CD8-positive, alpha-beta memory T cell (primary cell): ENCODE results near the gene DUSP16. TPM values are rescaled to one million over a fixed set of nuclear protein-coding genes. Genes with fewer than 3 reads are reported as not detected.

ENCODE experiments used
- CTCF ChIA-PET: fragments of 350-600 bp; sonication (Branson Sonifier 250); formaldehyde crosslinking; loops from one replicate; lab custom pipeline; 2021; ENCODE audit warnings: antibody characterized with exemption; lab: Charles Lee
- POLR2A ChIA-PET: fragments of 350-600 bp; sonication (Branson Sonifier 250); formaldehyde crosslinking; loops from one replicate; lab custom pipeline; 2021; ENCODE audit warnings: antibody characterized with exemption; lab: Charles Lee
- DNase-seq, 5 donors: peaks; one replicate each; pipeline versions ENCODE4 v3.0.0 to v3.0.0-alpha.2; 2020 to 2022; ENCODE audit warnings: mixed read lengths in 1 of 5
- H3K27ac ChIP-seq: one replicate; pipeline ENCODE4 v1.7.0; 2013; ENCODE audit warnings: low read depth, mild to moderate bottlenecking, low read length, moderate library complexity
- H3K27me3 ChIP-seq: 2 replicates; pipeline ENCODE4 v1.7.0; 2013; ENCODE audit warnings: low read length, mild to moderate bottlenecking; ENCODE audit not compliant: insufficient read depth, poor library complexity, severe bottlenecking
- H3K36me3 ChIP-seq: 2 replicates; pipeline ENCODE4 v1.7.0; 2013; ENCODE audit warnings: mild to moderate bottlenecking, low read length, moderate library complexity; ENCODE audit not compliant: insufficient read depth
- H3K4me1 ChIP-seq: 2 replicates; pipeline ENCODE4 v1.7.0; 2013; ENCODE audit warnings: mild to moderate bottlenecking, low read length, moderate library complexity; ENCODE audit not compliant: insufficient read depth
- H3K4me3 ChIP-seq: 2 replicates; pipeline ENCODE4 v1.7.0; 2013; ENCODE audit warnings: mild to moderate bottlenecking, low read length
- H3K9me3 ChIP-seq: 2 replicates; pipeline ENCODE4 v1.7.0; 2013; ENCODE audit warnings: mild to moderate bottlenecking, low read length
- H3K27ac Mint-ChIP-seq, 8 donors: one replicate each; pipeline ENCODE4 v1.8.0; 2020 to 2021; ENCODE audit warnings: mixed read lengths in 8 of 8, mild to moderate bottlenecking in 6 of 8, inconsistent platforms in 3 of 8, moderate library complexity in 3 of 8
- H3K27me3 Mint-ChIP-seq, 2 donors: one replicate each; pipeline ENCODE4 v1.8.0; 2020 to 2021; ENCODE audit warnings: mixed read lengths in 2 of 2, mild to moderate bottlenecking in 1 of 2, moderate library complexity in 1 of 2
- H3K36me3 Mint-ChIP-seq, 3 donors: one replicate each; pipeline ENCODE4 v1.8.0; 2020 to 2021; ENCODE audit warnings: mixed read lengths in 3 of 3, inconsistent platforms in 1 of 3, mild to moderate bottlenecking in 1 of 3
- H3K4me1 Mint-ChIP-seq, 3 donors: one replicate each; pipeline ENCODE4 v1.8.0; 2020 to 2021; ENCODE audit warnings: mixed read lengths in 3 of 3, inconsistent platforms in 1 of 3, mild to moderate bottlenecking in 1 of 3
- H3K4me3 Mint-ChIP-seq, 7 donors: one replicate each; pipeline ENCODE4 v1.8.0; 2020 to 2021; ENCODE audit warnings: mixed read lengths in 7 of 7, mild to moderate bottlenecking in 6 of 7, moderate library complexity in 4 of 7, inconsistent platforms in 2 of 7
- H3K9me3 Mint-ChIP-seq, 5 donors: one replicate each; pipeline ENCODE4 v1.8.0; 2020 to 2022; ENCODE audit warnings: mixed read lengths in 5 of 5, mild to moderate bottlenecking in 3 of 5, moderate library complexity in 2 of 5, inconsistent platforms in 1 of 5
- polyA plus RNA-seq: library from polyadenylated mRNA; unstranded; fragments of 300-500 nt; fragmentation: Illumina TruSeq; gene quantifications from one replicate; pipeline ENCODE4 v1.2.3, GENCODE V29; 2021
- total RNA-seq, 2 experiments: library from RNA; stranded (reverse); gene quantifications; one replicate each; pipeline ENCODE4 v1.2.3, GENCODE V29; 2021

Gene DUSP16
- total and polyA plus RNA-seq, 3 experiments from 2014 or later: 10.3 to 41.2 (median 37.5) TPM

GRCh38 chr12:12563290-12563928 lies 746 bp upstream of the DUSP16 start:
- Histone ChIP-seq H3K27me3 (no peaks in the 10 kb centered on the region), H3K36me3 (no peaks in the 10 kb centered on the region), H3K4me3 (peak overlapping the region; percentile 71), H3K27ac (peak overlapping the region; percentile 95), H3K9me3 (no peaks in the 10 kb centered on the region), H3K4me1 (peaks cover 27% of the 10 kb centered on the region)
- H3K36me3 Mint-ChIP-seq: peaks cover 0 to 21% (median 0%) of the 10 kb centered on the region in 3 donors
- peaks cover 0 to 4% of the 10 kb centered on the region in 2 donors for H3K27me3 Mint-ChIP-seq
- peak overlapping the region; percentile 93 to 99 (median 98) for H3K27ac Mint-ChIP-seq
- peak in 1 of 5 donors; percentile 7 for DNase-seq
- H3K9me3 Mint-ChIP-seq: no peaks in the 10 kb centered on the region
- ChIA-PET POLR2A (interaction anchor here (0.7 to 2.9 kb wide), 16 partner anchors 48 to 214 kb away, joined by 3 to 22 read pairs (median 4); partner anchors contain the start of genes BORCS5, CREBL2 and MANSC1), CTCF (interaction anchor here (0.8 to 3.0 kb wide), 14 partner anchors 10 to 240 kb away, joined by 3 to 29 read pairs (median 4); partner anchors contain the start of gene BORCS5)
- peak overlapping the region; percentile 87 to 96 (median 92) for H3K4me3 Mint-ChIP-seq
- H3K4me1 Mint-ChIP-seq: peaks cover 25 to 35% (median 34%) of the 10 kb centered on the region in 3 donors

- Mint-ChIP-seq H3K9me3 (no peaks in the 10 kb centered on the region), H3K4me1 (peaks cover 33 to 46% (median 44%) of the 10 kb centered on the region in 3 donors), H3K4me3 (peak overlapping the region; percentile 85 to 96 (median 91)), H3K36me3 (peaks cover 0 to 26% (median 4%) of the 10 kb centered on the region in 3 donors), H3K27me3 (peaks cover 0 to 4% of the 10 kb centered on the region in 2 donors), H3K27ac (peak overlapping the region; percentile 96 to 99 (median 98))
- Histone ChIP-seq H3K27me3 (no peaks in the 10 kb centered on the region), H3K4me1 (peaks cover 27% of the 10 kb centered on the region), H3K9me3 (no peaks in the 10 kb centered on the region), H3K27ac (peak overlapping the region; percentile 95), H3K4me3 (peak overlapping the region; percentile 41), H3K36me3 (no peaks in the 10 kb centered on the region)
- CTCF ChIA-PET: interaction anchor here (0.8 to 3.0 kb wide), 5 partner anchors 8 to 205 kb away, joined by 3 to 29 read pairs (median 8); partner anchors contain the start of gene BORCS5
- peak; percentile 30 to 73 (median 52) for DNase-seq
- POLR2A ChIA-PET: interaction anchor here (1.0 to 2.9 kb wide), 12 partner anchors 50 to 212 kb away, joined by 3 to 22 read pairs (median 5); partner anchors contain the start of genes BORCS5, CREBL2 and MANSC1
Observed at GRCh38 chr12:12562016-12562483, 613 bp downstream of the DUSP16 start.

- peaks cover 0 to 4% of the 10 kb centered on the region in 2 donors for H3K27me3 Mint-ChIP-seq
- Histone ChIP-seq H3K4me1 (peaks cover 27% of the 10 kb centered on the region), H3K36me3 (no peaks in the 10 kb centered on the region), H3K4me3 (peak overlapping the region; percentile 63), H3K27me3 (no peaks in the 10 kb centered on the region), H3K27ac (peak overlapping the region; percentile 95), H3K9me3 (no peaks in the 10 kb centered on the region)
- POLR2A ChIA-PET: interaction anchor here (0.8 to 2.9 kb wide), 14 partner anchors 51 to 204 kb away, joined by 3 to 22 read pairs (median 4); partner anchors contain the start of genes BORCS5 and CREBL2
- peak overlapping the region; percentile 91 to 99 (median 98) for H3K27ac Mint-ChIP-seq
- H3K9me3 Mint-ChIP-seq: no peaks in the 10 kb centered on the region
- H3K36me3 Mint-ChIP-seq: peaks cover 0 to 26% (median 6%) of the 10 kb centered on the region in 3 donors
- peak in 4 of 5 donors; percentile 21 to 67 (median 46) for DNase-seq
- CTCF ChIA-PET: interaction anchor here (0.8 to 1.5 kb wide), 5 partner anchors 58 to 226 kb away, joined by 3 to 8 read pairs (median 4); partner anchors contain the start of gene BORCS5
- peaks cover 34 to 51% (median 49%) of the 10 kb centered on the region in 3 donors for H3K4me1 Mint-ChIP-seq
- peak overlapping the region; percentile 76 to 96 (median 90) for H3K4me3 Mint-ChIP-seq
Observed at GRCh38 chr12:12561371-12562015, 1.2 kb downstream of the DUSP16 start.

- Histone ChIP-seq H3K36me3 (no peaks in the 10 kb centered on the region), H3K27me3 (no peaks in the 10 kb centered on the region), H3K27ac (peak overlapping the region; percentile 95), H3K4me1 (peaks cover 27% of the 10 kb centered on the region), H3K4me3 (peak overlapping the region; percentile 63), H3K9me3 (no peaks in the 10 kb centered on the region)
- ChIA-PET POLR2A (interaction anchor here (0.5 to 2.9 kb wide), 15 partner anchors 51 to 549 kb away, joined by 3 to 22 read pairs (median 4); partner anchors contain the start of genes BORCS5 and CREBL2), CTCF (interaction anchor here (0.8 to 1.5 kb wide), 5 partner anchors 57 to 227 kb away, joined by 3 to 8 read pairs (median 4); partner anchors contain the start of gene BORCS5)
- DNase-seq: peak; percentile 28 to 86 (median 82)
- H3K27ac Mint-ChIP-seq: peak overlapping the region; percentile 91 to 99 (median 98)
- H3K9me3 Mint-ChIP-seq: no peaks in the 10 kb centered on the region
- peaks cover 0 to 4% of the 10 kb centered on the region in 2 donors for H3K27me3 Mint-ChIP-seq
- H3K4me3 Mint-ChIP-seq: peak overlapping the region; percentile 76 to 96 (median 90)
- H3K4me1 Mint-ChIP-seq: peaks cover 35 to 51% (median 51%) of the 10 kb centered on the region in 3 donors
- H3K36me3 Mint-ChIP-seq: peaks cover 0 to 26% (median 6%) of the 10 kb centered on the region in 3 donors
Observed at GRCh38 chr12:12560587-12561370, 1.9 kb downstream of the DUSP16 start.

- no peaks in the 10 kb centered on the region for H3K36me3 ChIP-seq
- H3K9me3 ChIP-seq: no peaks in the 10 kb centered on the region
- peaks cover 0 to 4% of the 10 kb centered on the region in 2 donors for H3K27me3 Mint-ChIP-seq
- peaks cover 27% of the 10 kb centered on the region for H3K4me1 ChIP-seq
- DNase-seq: no peak
- no peaks in the 10 kb centered on the region for H3K27me3 ChIP-seq
- POLR2A ChIA-PET: no interaction called here
- H3K4me3 ChIP-seq: no peak overlapping the region
- peaks cover 0 to 30% (median 8%) of the 10 kb centered on the region in 3 donors for H3K36me3 Mint-ChIP-seq
- H3K4me1 Mint-ChIP-seq: peaks cover 39 to 61% (median 59%) of the 10 kb centered on the region in 3 donors
- H3K9me3 Mint-ChIP-seq: no peaks in the 10 kb centered on the region
- no peak overlapping the region for H3K27ac ChIP-seq
- H3K4me3 Mint-ChIP-seq: peak overlapping the region; percentile 76 to 95 (median 86)
- peak overlapping the region; percentile 4 to 98 (median 88) for H3K27ac Mint-ChIP-seq
- CTCF ChIA-PET: interaction anchor here (1.7 kb wide), 1 partner anchor 183 kb away, joined by 10 read pairs; no protein-coding TSS in a partner anchor
Observed at GRCh38 chr12:12559719-12560296, 2.9 kb downstream of the DUSP16 start.

- Histone ChIP-seq H3K27me3 (no peaks in the 10 kb centered on the region), H3K4me3 (no peak overlapping the region), H3K9me3 (no peaks in the 10 kb centered on the region), H3K36me3 (no peaks in the 10 kb centered on the region), H3K4me1 (peaks cover 20% of the 10 kb centered on the region), H3K27ac (no peak overlapping the region)
- CTCF ChIA-PET: interaction anchor here (1.7 kb wide), 1 partner anchor 181 kb away, joined by 10 read pairs; no protein-coding TSS in a partner anchor
- POLR2A ChIA-PET: interaction anchor here (0.6 kb wide), 1 partner anchor 18 kb away, joined by 6 read pairs; no protein-coding TSS in a partner anchor
- Mint-ChIP-seq H3K27me3 (peaks cover 0 to 4% of the 10 kb centered on the region in 2 donors), H3K36me3 (peaks cover 3 to 39% (median 12%) of the 10 kb centered on the region in 3 donors), H3K4me3 (peak overlapping the region in 5 of 7 donors; percentile 19 to 86 (median 38)), H3K4me1 (peaks cover 42 to 59% (median 53%) of the 10 kb centered on the region in 3 donors), H3K9me3 (no peaks in the 10 kb centered on the region), H3K27ac (peak overlapping the region in 4 of 8 donors; percentile 24 to 79 (median 72))
- no peak for DNase-seq
Observed at GRCh38 chr12:12558291-12558690, 4.4 kb downstream of the DUSP16 start.
